HepG2 (cell line): Measurements from ENCODE around the gene GZF1. TPM values are rescaled to one million over a fixed set of nuclear protein-coding genes. Genes with fewer than 3 reads are reported as not detected.

Experiments
- BRD4 ChIP-seq: sonication (generic); formaldehyde crosslinking; IDR thresholded peaks from 2 replicates; pipeline ENCODE4 v1.4.0; 2020; ENCODE audit warnings: missing genetic modification reagents
- CREB1 ChIP-seq, 2 experiments: fragments of 450-650 bp in 1 of 2; IDR thresholded peaks; 2 replicates each; pipeline ENCODE4 v1.6.1; 2016 to 2017; ENCODE audit warnings: control low read depth in 1 of 2, mild to moderate bottlenecking in 1 of 2, missing compliant biosample characterization in 1 of 2, missing genetic modification characterization in 1 of 2
- CREB3 ChIP-seq: sonication (generic); formaldehyde crosslinking; IDR thresholded peaks from 2 replicates; pipeline ENCODE4 v1.5.0; 2020; ENCODE audit warnings: missing genetic modification reagents
- HMGXB3 ChIP-seq: sonication (generic); formaldehyde crosslinking; IDR thresholded peaks from 2 replicates; pipeline ENCODE4 v1.4.0; 2020; ENCODE audit warnings: missing genetic modification reagents, borderline replicate concordance
- MAF1 ChIP-seq: sonication (generic); formaldehyde crosslinking; IDR thresholded peaks from 2 replicates; pipeline ENCODE4 v1.5.0; 2020; ENCODE audit warnings: missing genetic modification reagents, borderline replicate concordance
- RARG ChIP-seq: sonication (generic); formaldehyde crosslinking; IDR thresholded peaks from 2 replicates; pipeline ENCODE4 v1.4.0; 2020; ENCODE audit warnings: low read depth, mild to moderate bottlenecking, missing genetic modification reagents
- TFDP1 ChIP-seq: IDR thresholded peaks from 2 replicates; pipeline ENCODE4 v1.6.1; 2016; ENCODE audit warnings: missing compliant biosample characterization, missing genetic modification reagents, borderline replicate concordance
- THAP7 ChIP-seq: sonication (generic); formaldehyde crosslinking; IDR thresholded peaks from 2 replicates; pipeline ENCODE4 v1.8.1; 2023; ENCODE audit warnings: mild to moderate bottlenecking, missing genetic modification reagents
- ZFP1 ChIP-seq: IDR thresholded peaks from 2 replicates; pipeline ENCODE4 v1.6.1; 2016
- ZHX1 ChIP-seq: sonication (generic); formaldehyde crosslinking; IDR thresholded peaks from 2 replicates; pipeline ENCODE4 v1.8.1; 2022; ENCODE audit warnings: low read depth, mild to moderate bottlenecking, missing genetic modification reagents
- ZNF234 ChIP-seq: sonication (generic); formaldehyde crosslinking; conservative IDR thresholded peaks from 2 replicates; pipeline ENCODE4 v1.5.1; 2020; ENCODE audit warnings: mild to moderate bottlenecking, missing genetic modification reagents
- ZNF33A ChIP-seq: sonication (generic); formaldehyde crosslinking; IDR thresholded peaks from 2 replicates; pipeline ENCODE4 v1.5.1; 2020; ENCODE audit warnings: missing genetic modification reagents, mild to moderate bottlenecking, moderate library complexity, borderline replicate concordance
- ZNF510 ChIP-seq: sonication (generic); formaldehyde crosslinking; IDR thresholded peaks from 2 replicates; pipeline ENCODE4 v1.4.0; 2020; ENCODE audit warnings: low read depth, mild to moderate bottlenecking, missing genetic modification reagents
- ZXDC ChIP-seq: sonication (generic); formaldehyde crosslinking; IDR thresholded peaks from 2 replicates; pipeline ENCODE4 v1.5.0; 2020; ENCODE audit warnings: mild to moderate bottlenecking, missing genetic modification reagents
- polyA plus RNA-seq, 8 experiments: library from polyadenylated mRNA; depleted of rRNA in 3 of 8; stranded (reverse) in 7 of 8; unstranded in 1 of 8; fragments of >200 nt; fragmentation: Illumina TruSeq in 4 of 8; extraction: Trizol in 4 of 8; gene quantifications; 2 replicates each; pipeline versions ENCODE4 v1.2.1 to v1.2.3, GENCODE V29; 2011 to 2016; ENCODE audit warnings: low read depth in 4 of 8, missing spikeins in 1 of 8, mixed read lengths in 1 of 8; ENCODE audit not compliant: insufficient read depth in 1 of 8
- total RNA-seq, 5 experiments: library from RNA; depleted of rRNA; stranded (reverse); fragments of >200 nt; fragmentation: Illumina TruSeq; extraction: Trizol; gene quantifications; 2 replicates each; pipeline ENCODE4 v1.2.3, GENCODE V29; 2016; ENCODE audit warnings: low read depth in 1 of 5

The GZF1 gene
- total and polyA plus RNA-seq, 2 of the 13 experiments (the other 11 are each of a cell fraction or from before 2014, with no cell fraction given), result 16.9 to 26.0 TPM

GRCh38 chr20:23361476-23362391, at the start of gene GZF1 (continued):
- TF ChIP-seq ZHX1 (peak; percentile 100), ZNF510 (peak; percentile 90; the same call in 1 of the 2 replicates), BRD4 (CRISPR knock-in tag) (peak; percentile 99), MAF1 (CRISPR knock-in tag) (peak; percentile 95), THAP7 (peak; percentile 99), ZNF234 (CRISPR knock-in tag) (peak; percentile 99), CREB3 (CRISPR knock-in tag) (peak; percentile 82), ZNF33A (CRISPR knock-in tag) (no peak), CREB1 (IDR thresholded peaks at IDR 0.05) (peak; percentile 99), CREB1 (CRISPR knock-in tag; IDR thresholded peaks at IDR 0.05) (peak; percentile 91), RARG (CRISPR knock-in tag) (no peak; the same call in 1 of the 2 replicates), HMGXB3 (CRISPR knock-in tag) (peak; percentile 93), TFDP1 (CRISPR knock-in tag) (peak; percentile 75; the same call in 1 of the 2 replicates), ZXDC (peak; percentile 86; the same call in 1 of the 2 replicates), ZFP1 (CRISPR knock-in tag) (peak; percentile 81)
